Measurements from ENCODE around the gene OR1D2.
A peak's percentile ranks its signal among the peaks of the same experiment; 100 is the strongest.
"Not testable (repeated sequence)": the region's sequence is repeated elsewhere in the genome, so short reads cannot be mapped to it uniquely, and the experiment has no call there.

Gene OR1D2

GRCh38 chr17:3104322-3104721 lies at the start of gene OR1D2:
Gene OR1D2, minus strand, starts transcription at chr17:3104422. Its CDS starts 11,426 bp downstream, at chr17:3092996.
- Mint-ChIP-seq H3K36me3 (no peaks in the 10 kb centered on the region), H3K27ac (no peak within 1 kb of the TSS), H3K9me3 (no peaks in the 10 kb centered on the region), H3K4me1 (no peaks in the 10 kb centered on the region), H3K4me3 (no peak within 1 kb of the TSS), H3K27me3 (peaks cover 16% of the 10 kb centered on the region)
- DNase-seq: no peak
- CTCF ChIA-PET: no interaction called here

GRCh38 chr17:3137494-3137893 lies 33.3 kb upstream of the OR1D2 start:
- H3K27me3 Mint-ChIP-seq, CTCF ChIA-PET, DNase-seq, H3K4me1 Mint-ChIP-seq, H3K36me3 Mint-ChIP-seq, H3K27ac Mint-ChIP-seq, H3K9me3 Mint-ChIP-seq, H3K4me3 Mint-ChIP-seq: not testable (repeated sequence)

- DNase-seq: no peak
- H3K36me3 Mint-ChIP-seq: no peaks in the 10 kb centered on the region
- no peak within 1 kb of the TSS for H3K27ac Mint-ChIP-seq
- no peaks in the 10 kb centered on the region for H3K4me1 Mint-ChIP-seq
- H3K27me3 Mint-ChIP-seq: no peaks in the 10 kb centered on the region
- no peak within 1 kb of the TSS for H3K4me3 Mint-ChIP-seq
- CTCF ChIA-PET: no interaction called here
- no peaks in the 10 kb centered on the region for H3K9me3 Mint-ChIP-seq
Observed at GRCh38 chr17:3127451-3127850, 23.2 kb upstream of the OR1D2 start, which contains the start of gene OR1G1. Gene OR1G1, minus strand, starts transcription at chr17:3127551. Its CDS starts 0 bp downstream, at chr17:3127551.

GRCh38 chr17:3073850-3074249 lies 30.4 kb downstream of the OR1D2 start:
- H3K9me3 Mint-ChIP-seq, H3K4me3 Mint-ChIP-seq, H3K27me3 Mint-ChIP-seq, H3K36me3 Mint-ChIP-seq, H3K27ac Mint-ChIP-seq, CTCF ChIA-PET, DNase-seq, H3K4me1 Mint-ChIP-seq: not testable (repeated sequence)

- not testable (repeated sequence) for H3K36me3 Mint-ChIP-seq, H3K4me3 Mint-ChIP-seq
Observed at GRCh38 chr17:3065192-3065591, 39.0 kb downstream of the OR1D2 start.

GRCh38 chr17:3063507-3063906 lies 40.7 kb downstream of the OR1D2 start, which contains the start of gene OR1D5:
Gene OR1D5, minus strand, starts transcription at chr17:3063607. Its CDS starts 0 bp downstream, at chr17:3063607.
- CTCF ChIA-PET, H3K9me3 Mint-ChIP-seq, H3K36me3 Mint-ChIP-seq, H3K27me3 Mint-ChIP-seq, H3K27ac Mint-ChIP-seq, DNase-seq, H3K4me1 Mint-ChIP-seq, H3K4me3 Mint-ChIP-seq: not testable (repeated sequence)

More at GRCh38 chr17:3065192-3065591, 39.0 kb downstream of the OR1D2 start:
- H3K27me3 Mint-ChIP-seq, H3K9me3 Mint-ChIP-seq, H3K27ac Mint-ChIP-seq, CTCF ChIA-PET, DNase-seq, H3K4me1 Mint-ChIP-seq: not testable (repeated sequence)

- H3K9me3 Mint-ChIP-seq, H3K4me1 Mint-ChIP-seq, H3K36me3 Mint-ChIP-seq, DNase-seq, H3K4me3 Mint-ChIP-seq, H3K27ac Mint-ChIP-seq, H3K27me3 Mint-ChIP-seq, CTCF ChIA-PET: not testable (repeated sequence)
Observed at GRCh38 chr17:3062824-3063377, 41.3 kb downstream of the OR1D2 start.

- H3K27me3 Mint-ChIP-seq, H3K4me3 Mint-ChIP-seq, H3K36me3 Mint-ChIP-seq, DNase-seq, H3K27ac Mint-ChIP-seq, CTCF ChIA-PET, H3K4me1 Mint-ChIP-seq, H3K9me3 Mint-ChIP-seq: not testable (repeated sequence)
Observed at GRCh38 chr17:3054868-3055267, 49.4 kb downstream of the OR1D2 start.

- no peak for DNase-seq
- Mint-ChIP-seq H3K36me3 (no peaks in the 10 kb centered on the region), H3K4me1 (peaks cover 9% of the 10 kb centered on the region), H3K27me3 (peaks cover 7% of the 10 kb centered on the region), H3K9me3 (no peaks in the 10 kb centered on the region), H3K27ac (no peak overlapping the region), H3K4me3 (peak overlapping the region; percentile 87)
- CTCF ChIA-PET: interaction anchor here (2.3 kb wide), 1 partner anchor 598 kb away, joined by 24 read pairs; no protein-coding TSS in a partner anchor
Observed at GRCh38 chr17:3049705-3050295, 54.4 kb downstream of the OR1D2 start.

- Mint-ChIP-seq H3K9me3 (peaks cover 6% of the 10 kb centered on the region), H3K27ac (peak overlapping the region; percentile 85), H3K4me3 (peak overlapping the region; percentile 87), H3K36me3 (no peaks in the 10 kb centered on the region), H3K27me3 (peaks cover 7% of the 10 kb centered on the region), H3K4me1 (peaks cover 9% of the 10 kb centered on the region)
- DNase-seq: peak; percentile 97
- CTCF ChIA-PET: interaction anchor here (0.8 to 2.3 kb wide), 3 partner anchors 158 to 613 kb away, joined by 3 to 24 read pairs (median 3); partner anchors contain the start of gene OR1A1
Observed at GRCh38 chr17:3048727-3049471, 55.3 kb downstream of the OR1D2 start.

- Mint-ChIP-seq H3K4me1 (peaks cover 9% of the 10 kb centered on the region), H3K27ac (no peak overlapping the region), H3K9me3 (peaks cover 12% of the 10 kb centered on the region), H3K4me3 (no peak overlapping the region), H3K27me3 (peaks cover 14% of the 10 kb centered on the region), H3K36me3 (no peaks in the 10 kb centered on the region)
- CTCF ChIA-PET: interaction anchor here (1.2 kb wide), 1 partner anchor 16 kb away, joined by 3 read pairs; no protein-coding TSS in a partner anchor
- no peak for DNase-seq
Observed at GRCh38 chr17:3046753-3047152, 57.5 kb downstream of the OR1D2 start.

GRCh38 chr17:3043737-3044365 lies 60.4 kb downstream of the OR1D2 start:
- CTCF ChIA-PET: interaction anchor here (0.6 to 1.4 kb wide), 2 partner anchors 8 to 32 kb away, joined by 3 to 4 read pairs; no protein-coding TSS in a partner anchor
- Mint-ChIP-seq H3K4me3 (no peak overlapping the region), H3K9me3 (peaks cover 12% of the 10 kb centered on the region), H3K4me1 (peaks cover 7% of the 10 kb centered on the region), H3K27ac (no peak overlapping the region), H3K27me3 (peaks cover 23% of the 10 kb centered on the region), H3K36me3 (no peaks in the 10 kb centered on the region)
- peak; percentile 42 for DNase-seq

- Mint-ChIP-seq H3K9me3 (peaks cover 12% of the 10 kb centered on the region), H3K4me3 (no peak overlapping the region), H3K27me3 (peaks cover 19% of the 10 kb centered on the region), H3K4me1 (peaks cover 2% of the 10 kb centered on the region), H3K27ac (no peak overlapping the region), H3K36me3 (no peaks in the 10 kb centered on the region)
- CTCF ChIA-PET: no interaction called here
- no peak for DNase-seq
Observed at GRCh38 chr17:3040882-3041281, 63.3 kb downstream of the OR1D2 start.

- CTCF ChIA-PET: no interaction called here
- H3K27me3 Mint-ChIP-seq: peaks cover 19% of the 10 kb centered on the region
- DNase-seq: no peak
- H3K27ac Mint-ChIP-seq: no peak overlapping the region
- no peak overlapping the region for H3K4me3 Mint-ChIP-seq
- peaks cover 12% of the 10 kb centered on the region for H3K9me3 Mint-ChIP-seq
- H3K4me1 Mint-ChIP-seq: peaks cover 2% of the 10 kb centered on the region
- H3K36me3 Mint-ChIP-seq: no peaks in the 10 kb centered on the region
Observed at GRCh38 chr17:3039736-3040135, 64.5 kb downstream of the OR1D2 start.

Measured in activated naive CD4-positive, alpha-beta T cell treated with anti-CD3 and anti-CD28 coated beads, Interleukin-2, amount 10 ng/mL, durations not matched to agents 7 days and 5 days (primary cell).